GM12878 (cell line): Measurements from ENCODE around the gene CCNH. TPM values are rescaled to one million over a fixed set of nuclear protein-coding genes. Genes with fewer than 3 reads are reported as not detected.

ENCODE experiments used
- ATAC-seq: fragments of 200-7000 bp; cut with Tn5 transposase; 3 replicates; pipeline ENCODE4 v1.9.1; 2020; ENCODE audit warnings: mild to moderate bottlenecking, moderate library complexity
- BruUV-seq: library from RNA; stranded (reverse); fragments of 400-500 nt; replicated peaks from 2 replicates; lab custom pipeline; 2021; lab: Mats Ljungman, UMichigan
- CTCF ChIA-PET: fragments of 300-600 bp; sonication (Branson Sonifier 250); formaldehyde crosslinking; extraction: SDS; loops from one replicate; lab custom pipeline; 2021; ENCODE audit warnings: inconsistent platforms; lab: Yijun Ruan, JAX
- POLR2A ChIA-PET: fragments of 350-600 bp; formaldehyde crosslinking; extraction: SDS; loops from one replicate; lab custom pipeline; 2021; ENCODE audit warnings: inconsistent platforms; lab: Charles Lee
- RAD21 ChIA-PET: fragments of 300-600 bp; sonication (Branson Sonifier 250); formaldehyde crosslinking; loops from one replicate; lab custom pipeline; 2023; ENCODE audit warnings: antibody characterized with exemption; ENCODE audit not compliant: unreplicated experiment; lab: Charles Lee
- SMC1A ChIA-PET: fragments of 300-600 bp; sonication (Branson Sonifier 250); formaldehyde crosslinking; loops from one replicate; lab custom pipeline; 2023; ENCODE audit not compliant: unreplicated experiment, uncharacterized antibody; lab: Charles Lee
- DNase-seq: peaks from one replicate; pipeline ENCODE4 v3.0.0-alpha.2; 2011; ENCODE audit warnings: low read depth, low spot score
- FAIRE-seq: peaks from 3 replicates; lab custom pipeline; 2011; peaks lifted over from hg19 to GRCh38; lab: Jason Lieb, UNC
- H2AFZ ChIP-seq: 2 replicates; pipeline ENCODE4 v1.6.0; 2011; ENCODE audit warnings: low read depth, low read length, control low read depth; ENCODE audit not compliant: control insufficient read depth
- H3K27ac ChIP-seq: 2 replicates; pipeline ENCODE4 v1.5.1; 2011; ENCODE audit warnings: control low read depth; ENCODE audit not compliant: control insufficient read depth, insufficient read depth
- H3K27me3 ChIP-seq, 2 experiments: replicated peaks in 1 of 2; 2 replicates each; pipeline versions ENCODE4 v1.6.0 to v1.6.1; 2011; ENCODE audit warnings: low read length in 1 of 2; ENCODE audit not compliant: control insufficient read depth in 2 of 2, insufficient read depth in 2 of 2
- H3K36me3 ChIP-seq, 2 experiments: 2 replicates each; pipeline ENCODE4 v1.5.1; 2011; ENCODE audit warnings: low read length in 1 of 2; ENCODE audit not compliant: control insufficient read depth in 2 of 2, insufficient read depth in 2 of 2
- H3K4me1 ChIP-seq: 2 replicates; pipeline ENCODE4 v1.6.1; 2011; ENCODE audit warnings: mild to moderate bottlenecking, low read length, moderate library complexity, mixed read lengths; ENCODE audit not compliant: control insufficient read depth, insufficient read depth
- H3K4me2 ChIP-seq: 2 replicates; pipeline ENCODE4 v1.6.0; 2011; ENCODE audit warnings: control low read depth; ENCODE audit not compliant: control insufficient read depth, insufficient read depth
- H3K4me3 ChIP-seq: fragments of 200-600 bp; sonication (generic); 2 replicates; pipeline ENCODE4 v1.5.1; 2016
- H3K79me2 ChIP-seq: 2 replicates; pipeline ENCODE4 v1.6.0; 2011; ENCODE audit warnings: low read length; ENCODE audit not compliant: control insufficient read depth, insufficient read depth
- H3K9ac ChIP-seq: 2 replicates; pipeline ENCODE4 v1.8.0; 2011; ENCODE audit warnings: low read length, control low read depth, mixed read lengths; ENCODE audit not compliant: control insufficient read depth, insufficient read depth
- H3K9me3 ChIP-seq: replicated peaks from 3 replicates; pipeline ENCODE4 v1.5.1; 2011; ENCODE audit warnings: mild to moderate bottlenecking, low read length; ENCODE audit not compliant: control insufficient read depth, insufficient read depth
- H4K20me1 ChIP-seq: 2 replicates; pipeline ENCODE4 v1.6.0; 2011; ENCODE audit not compliant: control insufficient read depth, insufficient read depth
- CEBPB ChIP-seq, 2 experiments: fragments of 150-350 bp in 1 of 2; IDR thresholded peaks; 2 replicates each; pipeline ENCODE4 v1.6.1; 2012 to 2014; ENCODE audit warnings: low read depth in 2 of 2, low read length in 2 of 2, borderline replicate concordance in 1 of 2, inconsistent platforms in 1 of 2
- CHD4 ChIP-seq: fragments of 200-600 bp; sonication (generic); IDR thresholded peaks from 2 replicates; pipeline ENCODE4 v1.6.1; 2016; ENCODE audit warnings: mild to moderate bottlenecking
- CUX1 ChIP-seq: IDR thresholded peaks from 2 replicates; pipeline ENCODE4 v1.6.1; 2012; ENCODE audit warnings: improper control_type of control experiment, low read depth, low read length; ENCODE audit not compliant: insufficient replicate concordance
- IRF4 ChIP-seq: IDR thresholded peaks from 2 replicates; pipeline ENCODE4 v1.6.1; 2011; ENCODE audit warnings: low read depth, low read length
- KDM1A ChIP-seq: fragments of 200-600 bp; sonication (generic); IDR thresholded peaks from 2 replicates; pipeline ENCODE4 v1.6.1; 2016; ENCODE audit warnings: borderline replicate concordance
- LARP7 ChIP-seq: fragments of 450-650 bp; IDR thresholded peaks from 2 replicates; pipeline ENCODE4 v1.6.1; 2017; ENCODE audit warnings: mild to moderate bottlenecking
- NR2F1 ChIP-seq: fragments of 450-650 bp; conservative IDR thresholded peaks from 2 replicates; pipeline ENCODE4 v1.6.1; 2017; ENCODE audit warnings: mild to moderate bottlenecking
- RB1 ChIP-seq: fragments of 450-650 bp; formaldehyde crosslinking; IDR thresholded peaks from 2 replicates; pipeline ENCODE4 v1.6.1; 2017; ENCODE audit warnings: mild to moderate bottlenecking, borderline replicate concordance
- RELB ChIP-seq: fragments of 450-650 bp; IDR thresholded peaks from 2 replicates; pipeline ENCODE4 v1.6.1; 2017; ENCODE audit warnings: low read depth, mild to moderate bottlenecking, moderate library complexity
- SIX5 ChIP-seq: IDR thresholded peaks from 2 replicates; pipeline ENCODE4 v1.6.1; 2011; ENCODE audit warnings: mild to moderate bottlenecking, low read depth, low read length, moderate library complexity; ENCODE audit not compliant: severe bottlenecking
- SP1 ChIP-seq: IDR thresholded peaks from one replicate; pipeline ENCODE4 v1.6.1; 2011; ENCODE audit warnings: low read depth, low read length
- ZBTB40 ChIP-seq: fragments of 450-650 bp; IDR thresholded peaks from 2 replicates; pipeline ENCODE4 v1.6.1; 2016; ENCODE audit warnings: mild to moderate bottlenecking, moderate library complexity, borderline replicate concordance
- ZNF274 ChIP-seq: IDR thresholded peaks from one replicate; pipeline ENCODE4 v1.8.0; 2011; ENCODE audit not compliant: insufficient read length, insufficient read depth
- ZNF622 ChIP-seq: fragments of 450-650 bp; IDR thresholded peaks from 2 replicates; pipeline ENCODE4 v1.6.1; 2017; ENCODE audit warnings: mild to moderate bottlenecking, inconsistent platforms
- in situ Hi-C: fragments of 300-500 bp; cut with MboI; formaldehyde crosslinking; loops from 9 replicates; pipeline ENCODE4 v1.14.3; 2018; ENCODE audit warnings: mixed read lengths
- intact Hi-C: fragments of 100-400 bp; cut with micrococcal nuclease; formaldehyde crosslinking; loops from one replicate; pipeline ENCODE4 v1.14.2; 2022; ENCODE audit not compliant: unreplicated experiment
- polyA plus RNA-seq, 11 experiments: library from polyadenylated mRNA; depleted of rRNA in 4 of 11; unstranded in 6 of 11; stranded (reverse) in 5 of 11; fragments of >200 nt; fragmentation: Nextera tagmentation in 4 of 11; fragmentation: Illumina TruSeq in 1 of 11; extraction: Ambion mirVana in 4 of 11; extraction: Trizol in 1 of 11; gene quantifications; 1 replicate in 1 of 11; 2 replicates in 10 of 11; pipeline versions ENCODE4 v1.2.1 to v1.2.3, GENCODE V29; 2011 to 2016; ENCODE audit warnings: inconsistent platforms in 2 of 11, missing spikeins in 2 of 11, low read depth in 1 of 11
- total RNA-seq, 4 experiments: library from RNA; depleted of rRNA in 3 of 4; stranded (reverse); fragments of >200 nt in 3 of 4; fragmentation: Illumina TruSeq in 1 of 4; extraction: Trizol in 1 of 4; gene quantifications; 2 replicates each; pipeline versions ENCODE4 v1.2.1 to v1.2.3, GENCODE V29; 2013 to 2021

The CCNH gene
- total and polyA plus RNA-seq, 10 of the 15 experiments (the other 5 are each of a cell fraction or from before 2014, with no cell fraction given): 43.9 to 116 (median 81.4) TPM

GRCh38 chr5:87421307-87421706 is 8.6 kb upstream of the CCNH start (continued):
- no peak for TF ChIP-seq CEBPB (IDR thresholded peaks at IDR 0.05; ENCODE audit: borderline replicate concordance in 1 of 2, low read depth in 2 of 2, low read length in 2 of 2)
- TF ChIP-seq ZNF274: no peak

- no peak overlapping the region for H2AFZ ChIP-seq
- no TSS peak for BruUV-seq
- H3K36me3 ChIP-seq: no peaks in the 10 kb centered on the region
- ATAC-seq (no peak), FAIRE-seq (no peak), DNase-seq (no peak)
- no peak overlapping the region for H3K4me3 ChIP-seq
- no peaks in the 10 kb centered on the region for H3K9me3 ChIP-seq
- H3K9ac ChIP-seq: no peak overlapping the region
- no peaks in the 10 kb centered on the region for H3K27me3 ChIP-seq
- H3K79me2 ChIP-seq: no peaks in the 10 kb centered on the region
- intact Hi-C loops: loop anchor here (10.0 kb wide), 1 partner anchor 804 kb away; the partner anchor contains the start of gene COX7C
- in situ Hi-C loops: loop anchor here (10.0 to 25.0 kb wide), 2 partner anchors 806 to 1266 kb away; partner anchors contain the start of gene COX7C
- H4K20me1 ChIP-seq: no peaks in the 10 kb centered on the region
- H3K4me1 ChIP-seq: no peaks in the 10 kb centered on the region
- ChIA-PET CTCF (no interaction called here), SMC1A (no interaction called here), RAD21 (no interaction called here), POLR2A (no interaction called here)
- H3K4me2 ChIP-seq: no peak overlapping the region
- H3K27ac ChIP-seq: no peak overlapping the region
- TF ChIP-seq SIX5: no peak
- TF ChIP-seq RB1: no peak
- TF ChIP-seq ZBTB40: no peak
- TF ChIP-seq KDM1A: no peak
- no peak for TF ChIP-seq NR2F1
- TF ChIP-seq SP1: no peak
- TF ChIP-seq CHD4: no peak
- no peak for TF ChIP-seq IRF4
- TF ChIP-seq ZNF622: no peak
- TF ChIP-seq RELB: no peak
- TF ChIP-seq CUX1: no peak
- TF ChIP-seq LARP7: no peak
These were observed 5.8 kb upstream of the CCNH start for GRCh38 chr5:87418506-87418905.
